Smooth muscle cell of the brain vasculature (primary cell): Measurements from ENCODE around the gene DAZL.
A peak's percentile ranks its signal among the peaks of the same experiment; 100 is the strongest.
"Not testable (repeated sequence)": the region's sequence is repeated elsewhere in the genome, so short reads cannot be mapped to it uniquely, and the experiment has no call there.

ENCODE experiments used
- DNase-seq: peaks from one replicate; pipeline ENCODE4 v3.0.0-alpha.2; 2012; ENCODE audit warnings: low read depth, low spot score

DAZL gene, protein sequence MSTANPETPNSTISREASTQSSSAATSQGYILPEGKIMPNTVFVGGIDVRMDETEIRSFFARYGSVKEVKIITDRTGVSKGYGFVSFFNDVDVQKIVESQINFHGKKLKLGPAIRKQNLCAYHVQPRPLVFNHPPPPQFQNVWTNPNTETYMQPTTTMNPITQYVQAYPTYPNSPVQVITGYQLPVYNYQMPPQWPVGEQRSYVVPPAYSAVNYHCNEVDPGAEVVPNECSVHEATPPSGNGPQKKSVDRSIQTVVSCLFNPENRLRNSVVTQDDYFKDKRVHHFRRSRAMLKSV

DNA sequence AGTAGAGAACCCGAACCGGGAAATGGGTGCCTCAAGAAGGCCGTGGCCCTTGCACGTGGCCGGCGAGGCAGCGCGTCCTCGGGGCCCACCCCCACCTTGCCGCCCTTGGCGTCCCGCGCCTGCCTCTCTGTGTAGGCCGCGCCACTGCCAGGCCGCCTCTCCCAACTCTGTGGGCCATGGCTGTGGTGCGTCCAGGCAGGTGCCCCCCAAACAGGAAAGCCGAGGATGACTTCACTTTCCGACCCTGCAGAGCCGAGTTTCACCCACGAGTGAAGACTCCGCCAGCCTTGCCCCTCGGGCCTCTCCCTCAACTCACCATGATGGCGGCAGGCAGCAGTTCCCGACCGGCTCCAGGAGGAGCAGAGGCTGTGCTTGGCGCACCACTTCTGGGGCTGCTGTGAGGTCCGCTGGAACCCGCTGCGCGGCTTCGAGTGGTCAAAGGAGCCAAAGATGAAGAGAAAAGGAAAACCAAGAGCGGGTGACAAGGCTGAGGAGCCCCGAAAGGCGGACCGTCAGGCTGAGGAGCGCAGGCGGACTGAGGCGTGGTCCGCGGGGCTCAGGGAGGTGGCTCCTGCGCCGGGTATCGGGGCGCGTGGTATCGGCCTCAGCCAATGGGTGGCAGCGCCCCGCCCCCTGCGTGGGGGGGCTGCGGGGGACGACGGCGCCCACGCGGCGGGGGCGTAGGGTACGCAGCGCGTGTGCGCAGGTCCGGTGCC lies at the start of gene DAZL:
Gene DAZL, minus strand, starts transcription at position 537 of the 716 bp plus-strand sequence. Its CDS starts 218 bp downstream, at position 319.
- DNase-seq, result no peak

DNA sequence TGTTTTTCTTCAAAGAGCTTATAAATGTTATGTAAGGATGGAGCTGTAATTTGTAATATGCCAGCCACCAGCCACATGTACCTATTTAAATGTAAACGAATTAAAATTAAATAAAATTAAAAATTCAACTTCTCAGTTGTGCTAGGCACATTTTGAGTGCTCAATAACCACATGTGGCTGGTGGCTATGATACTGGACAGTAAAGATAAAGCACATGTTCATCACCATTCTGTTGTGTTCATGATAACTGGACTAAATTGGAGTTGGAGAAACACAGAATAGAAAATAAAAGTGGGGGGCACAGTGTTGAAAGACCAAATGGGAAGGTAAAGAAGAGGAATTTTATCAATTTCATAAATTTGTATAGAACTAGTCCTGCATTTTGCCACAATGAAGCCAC lies 49.8 kb upstream of the DAZL start:
- no peak for DNase-seq

DNA sequence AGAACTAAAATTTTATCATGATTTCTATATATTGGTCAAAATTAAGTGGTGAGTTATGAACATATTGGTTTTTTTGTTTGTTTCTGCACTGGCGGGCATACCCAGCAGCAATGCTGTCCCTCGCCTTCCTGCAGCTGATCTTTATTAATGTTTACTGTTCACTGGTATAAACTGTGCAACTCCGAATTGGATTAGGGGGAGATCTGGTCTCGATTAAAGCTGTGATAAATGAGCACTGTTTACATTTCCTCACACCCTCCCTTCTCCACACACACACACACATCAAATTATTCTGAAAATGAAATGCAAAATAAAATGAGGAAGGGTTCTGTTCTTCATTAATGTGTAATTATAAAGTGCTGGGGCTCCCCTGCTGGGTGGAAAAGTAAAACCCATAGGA lies 48.5 kb upstream of the DAZL start:
- DNase-seq, result no peak

DNA sequence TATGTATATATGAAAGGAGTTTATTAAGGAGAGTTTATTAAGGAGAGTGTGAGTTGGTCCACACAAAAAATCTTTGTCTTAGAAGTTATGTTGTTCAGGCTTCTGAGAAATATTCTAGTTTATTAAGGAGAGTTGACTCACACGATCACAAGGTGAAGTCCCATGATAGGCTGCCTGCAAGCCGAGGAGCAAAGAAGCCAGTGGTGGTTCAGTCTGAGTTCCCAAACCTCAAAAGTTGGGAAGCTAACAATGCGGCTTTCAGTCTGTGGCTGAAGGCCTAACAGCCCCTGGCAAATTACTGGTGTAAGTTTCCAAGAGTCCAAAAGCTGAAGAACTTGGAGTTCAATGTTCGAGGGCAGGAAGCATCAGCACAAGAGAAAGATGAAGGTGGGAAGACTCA lies 42.4 kb upstream of the DAZL start:
- DNase-seq, result no peak

DNA sequence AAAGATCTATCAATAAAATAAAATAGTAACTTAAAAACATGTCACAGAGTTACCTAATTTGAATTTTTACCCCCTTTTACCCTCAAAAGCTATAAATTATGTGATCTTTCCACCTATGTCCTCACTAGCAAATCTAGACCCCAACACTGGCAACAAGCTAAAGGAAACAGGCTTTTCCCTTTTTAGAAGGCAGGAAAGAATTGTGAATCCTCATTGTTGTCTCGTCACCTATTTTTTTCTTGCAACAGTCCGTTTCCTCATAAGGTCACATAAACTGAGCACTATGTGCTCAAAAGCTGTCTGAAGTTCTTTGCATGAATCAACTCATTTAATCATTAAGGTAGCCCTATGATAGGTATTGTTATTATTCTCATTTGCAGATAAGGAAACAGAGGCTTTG lies 34.6 kb upstream of the DAZL start:
- DNase-seq, result no peak

DNA sequence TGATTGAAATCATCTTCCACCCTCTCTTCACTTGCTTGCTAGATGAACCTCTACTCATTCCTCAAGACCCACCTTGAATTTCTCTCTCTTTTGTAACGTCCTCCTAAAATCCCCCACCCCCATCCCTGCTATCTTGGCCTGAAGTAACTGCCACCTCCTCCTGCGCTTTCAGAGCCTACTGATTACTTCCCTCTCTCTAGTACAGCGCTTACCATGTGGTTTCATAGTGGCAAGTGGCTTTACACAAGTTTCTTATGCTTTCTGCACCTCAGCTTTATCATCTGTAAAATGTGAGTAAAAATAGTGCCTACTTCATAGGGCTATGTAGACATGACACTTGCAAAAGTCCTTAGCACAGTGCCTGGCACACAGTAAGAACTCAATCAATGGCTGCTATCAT lies 28.7 kb upstream of the DAZL start:
- DNase-seq, result no peak

DNA sequence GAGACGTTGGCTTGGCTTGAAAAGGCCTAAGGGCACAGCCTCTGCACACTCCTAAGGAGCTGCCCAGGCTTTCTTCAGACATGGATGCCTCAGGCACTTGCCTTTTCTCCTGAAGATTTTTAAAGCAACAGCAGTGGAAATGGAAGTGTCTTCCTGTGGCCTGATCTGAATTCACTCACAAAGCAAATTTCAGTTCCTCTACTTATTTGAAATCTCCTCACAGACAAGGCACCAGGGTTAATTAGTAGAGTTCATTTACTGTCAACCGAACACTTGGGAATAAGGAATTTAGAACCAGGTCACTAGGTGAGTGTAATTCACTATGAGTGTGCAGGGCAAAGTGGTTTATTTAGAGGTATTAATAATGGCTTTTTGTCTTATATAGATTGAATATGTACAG lies 27.2 kb upstream of the DAZL start:
- no peak for DNase-seq

DNA sequence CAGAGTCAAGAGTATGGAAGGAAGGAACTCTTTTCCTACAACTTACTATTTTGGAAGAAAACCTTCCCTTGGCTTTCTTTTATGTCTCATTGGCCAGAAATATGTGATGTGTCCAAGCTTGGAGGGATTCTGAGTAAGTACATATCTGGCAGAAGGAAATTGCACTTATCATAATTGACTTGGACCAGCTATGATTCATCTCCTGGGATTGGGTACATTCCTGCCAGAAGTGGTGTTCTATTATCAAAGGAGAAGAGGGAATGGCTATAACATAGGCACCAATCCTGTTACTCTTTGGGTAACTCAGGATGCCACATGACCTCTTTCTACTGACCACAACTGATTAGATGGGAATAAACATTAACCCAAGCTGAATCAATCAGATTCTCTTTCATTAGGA lies 13.5 kb upstream of the DAZL start:
- no peak for DNase-seq

DNA sequence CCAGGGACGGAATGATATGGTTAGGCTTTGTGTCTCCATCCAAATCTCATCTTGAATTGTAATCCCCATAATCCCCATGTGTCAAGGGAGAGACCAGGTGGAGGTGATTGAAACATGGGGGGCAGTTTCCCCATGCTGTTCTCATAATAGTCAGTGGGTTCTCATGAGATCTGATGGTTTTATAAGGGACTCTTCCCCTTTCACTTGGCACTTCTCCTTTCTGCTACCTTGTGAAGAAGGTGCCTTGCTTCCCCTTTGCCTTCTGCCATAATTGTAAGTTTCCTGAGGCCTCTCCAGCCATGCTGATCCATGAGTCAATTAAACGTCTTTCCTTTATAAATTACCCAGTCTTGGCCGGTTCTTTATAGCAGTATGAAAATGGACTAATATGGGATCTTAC lies 11.9 kb upstream of the DAZL start:
- DNase-seq, result not testable (repeated sequence)

DNA sequence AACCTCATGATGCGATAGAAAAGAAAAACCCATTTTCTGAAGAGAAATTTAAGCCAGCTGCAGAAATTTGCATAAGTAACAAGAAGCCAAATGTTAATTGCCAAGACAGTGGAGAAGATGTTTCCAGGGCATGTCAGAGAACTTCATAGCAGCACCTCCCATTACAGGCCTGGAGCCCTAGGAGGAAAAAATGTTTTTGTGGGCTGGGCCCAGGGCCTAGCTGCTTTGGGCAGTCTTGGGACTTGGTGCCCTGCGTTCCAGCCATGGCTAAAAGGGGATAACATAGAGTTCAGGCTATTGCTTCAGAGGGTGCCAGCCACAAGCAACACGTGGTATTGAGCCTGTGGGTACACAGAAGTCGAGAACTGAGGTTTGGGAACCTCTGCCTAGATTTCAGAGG lies 10.9 kb upstream of the DAZL start:
- no peak for DNase-seq

DNA sequence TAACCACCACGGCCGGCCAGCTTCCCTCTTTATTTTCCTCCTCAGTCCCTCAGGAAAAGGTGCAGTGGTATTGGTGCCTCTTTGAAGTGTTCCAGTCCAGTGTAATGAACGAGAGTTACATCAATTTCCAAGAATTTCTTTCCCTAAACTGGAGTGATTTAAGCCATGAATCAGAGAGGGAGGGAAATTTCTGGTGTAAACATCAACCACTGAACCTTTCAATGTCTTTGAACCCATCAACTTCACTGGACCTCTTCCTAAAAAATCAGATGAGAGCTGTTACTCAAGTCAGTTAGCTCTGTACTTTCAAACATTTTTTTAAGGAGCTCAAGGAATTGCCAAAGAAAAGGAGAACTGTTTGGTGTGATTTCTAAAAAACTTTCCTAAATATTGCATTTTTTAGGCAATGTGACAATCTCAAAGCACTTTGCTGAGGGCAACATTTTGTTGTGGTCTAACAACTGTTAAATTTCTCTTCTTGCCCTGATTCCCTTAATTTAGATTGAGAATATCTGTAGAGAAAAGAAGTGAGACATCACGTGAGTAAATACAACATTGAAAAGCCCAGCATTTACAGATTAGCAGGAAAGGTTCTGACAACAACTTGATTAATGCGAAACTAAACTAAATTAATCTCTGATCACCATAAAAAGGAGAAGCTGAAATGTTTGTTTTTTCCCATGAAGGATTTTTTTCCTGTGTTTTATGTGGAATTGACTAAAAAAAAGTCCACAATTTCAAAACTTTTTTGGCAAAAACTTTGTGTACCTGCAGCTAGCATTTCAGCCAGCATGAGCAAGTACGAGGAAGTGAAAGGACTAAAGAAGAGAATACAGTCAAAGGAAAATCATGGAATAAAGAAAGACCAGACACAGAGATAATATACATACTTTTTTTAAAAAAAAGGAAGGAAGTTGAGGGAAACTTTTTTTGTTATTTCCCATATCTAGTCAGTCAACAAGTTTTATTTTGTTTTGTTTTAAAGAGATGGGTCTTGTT lies 9.1 kb upstream of the DAZL start:
- DNase-seq, result no peak

DNA sequence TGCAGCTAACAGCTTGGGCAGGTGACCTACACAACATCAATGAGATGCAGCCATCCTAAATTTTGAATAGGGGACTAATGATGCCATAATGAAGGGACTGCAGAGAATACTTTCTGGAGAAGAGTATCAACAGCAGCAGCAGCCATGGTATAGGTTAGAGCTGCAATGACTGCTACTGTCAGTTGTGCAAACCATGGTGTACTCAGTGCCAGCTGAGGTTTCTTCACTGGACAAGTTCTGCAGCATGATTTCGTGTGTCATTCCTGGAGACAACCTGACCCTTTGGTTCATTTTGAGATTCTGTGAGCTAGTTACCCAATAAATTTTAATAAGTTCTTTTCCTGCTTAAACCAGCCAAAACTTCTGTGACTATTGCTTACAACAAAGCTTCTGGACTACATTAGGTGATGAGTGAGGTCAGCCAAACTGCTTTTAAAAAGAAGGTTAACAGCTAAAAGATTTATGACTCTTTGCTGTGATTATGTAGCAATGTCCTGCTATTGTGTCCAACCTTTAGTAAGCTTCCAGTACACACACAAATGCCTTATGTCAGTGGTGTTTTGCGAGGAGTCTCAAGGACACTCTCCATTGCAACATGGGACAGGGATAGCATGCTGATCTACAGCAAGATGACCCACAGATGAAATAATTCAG lies 4.8 kb upstream of the DAZL start:
- DNase-seq, result no peak

DNA sequence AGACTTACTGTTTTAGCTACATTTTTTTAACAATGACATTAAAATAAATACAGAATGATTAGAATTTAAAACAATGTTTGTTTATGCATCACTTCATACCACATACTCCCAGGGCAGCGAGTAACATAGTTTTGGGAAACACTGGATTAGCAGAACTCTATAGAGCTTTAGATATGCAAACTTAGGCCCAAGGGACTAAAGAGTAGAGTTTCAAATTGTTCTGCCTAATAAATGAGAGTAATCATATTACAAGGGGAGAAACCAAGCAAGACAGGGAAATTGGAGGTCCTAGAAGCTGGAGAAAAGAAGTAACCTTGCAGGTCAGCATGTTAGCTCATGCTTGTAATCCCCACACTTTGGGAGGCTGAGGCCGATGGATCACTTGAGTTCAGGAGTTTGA lies 3.6 kb upstream of the DAZL start:
- no peak for DNase-seq

DNA sequence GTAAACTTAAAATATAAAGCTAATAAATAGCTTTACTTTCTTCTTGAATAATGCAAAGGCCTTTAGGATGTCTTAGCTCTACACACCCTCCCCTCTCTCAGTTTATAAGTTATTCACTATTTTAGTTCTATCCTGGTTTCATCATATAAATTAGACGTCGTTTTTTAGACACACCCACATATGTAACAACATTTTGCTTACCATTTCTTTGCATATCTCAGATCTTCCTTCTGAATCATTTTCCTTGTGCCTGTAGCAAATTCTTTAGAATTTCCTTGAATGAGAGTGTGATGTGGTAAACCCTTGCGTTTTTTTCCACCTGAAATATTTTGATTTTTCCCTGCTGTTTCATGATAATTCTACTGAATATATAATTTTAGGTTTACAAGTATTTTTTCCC lies 2.5 kb upstream of the DAZL start:
- DNase-seq, result no peak

DNA sequence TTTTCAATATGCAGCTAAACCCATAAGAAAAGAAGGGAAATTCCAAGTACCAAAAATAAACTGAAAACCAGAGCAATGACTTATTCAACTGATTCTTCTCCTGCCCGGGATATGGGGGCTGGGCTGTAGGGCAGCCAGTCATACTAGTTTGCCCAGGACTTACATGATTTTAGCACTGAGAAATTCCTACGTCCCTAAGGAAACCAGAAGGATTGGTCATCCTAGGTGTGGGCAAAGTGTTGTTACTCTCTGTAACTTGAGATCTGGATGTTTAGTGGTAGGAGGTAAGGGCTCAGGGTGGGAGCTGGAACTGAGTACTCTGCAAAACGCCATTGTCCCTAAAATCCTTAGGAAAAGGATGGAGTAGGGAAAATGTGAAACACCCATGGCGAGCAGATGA lies 1.2 kb upstream of the DAZL start:
- no peak for DNase-seq

DNA sequence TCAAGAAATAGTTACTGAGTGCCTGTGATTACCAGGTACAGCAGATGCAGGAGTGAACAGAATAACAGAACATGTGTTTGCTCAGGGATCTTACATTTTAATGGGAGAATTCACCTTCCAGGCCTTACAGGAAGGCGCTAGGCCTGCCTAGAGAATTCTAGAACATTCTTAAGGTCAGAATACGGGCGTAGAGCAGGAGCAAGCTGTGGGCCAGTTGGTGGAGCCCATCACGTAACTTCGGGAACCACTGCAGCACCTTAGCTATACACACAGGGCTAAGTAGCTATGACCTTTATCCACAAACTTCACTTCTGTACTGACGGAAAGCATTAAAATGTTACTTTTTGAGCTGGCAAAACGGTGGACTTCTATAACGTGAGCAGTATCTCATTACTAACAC lies 743 bp upstream of the DAZL start:
- DNase-seq, result no peak

DNA sequence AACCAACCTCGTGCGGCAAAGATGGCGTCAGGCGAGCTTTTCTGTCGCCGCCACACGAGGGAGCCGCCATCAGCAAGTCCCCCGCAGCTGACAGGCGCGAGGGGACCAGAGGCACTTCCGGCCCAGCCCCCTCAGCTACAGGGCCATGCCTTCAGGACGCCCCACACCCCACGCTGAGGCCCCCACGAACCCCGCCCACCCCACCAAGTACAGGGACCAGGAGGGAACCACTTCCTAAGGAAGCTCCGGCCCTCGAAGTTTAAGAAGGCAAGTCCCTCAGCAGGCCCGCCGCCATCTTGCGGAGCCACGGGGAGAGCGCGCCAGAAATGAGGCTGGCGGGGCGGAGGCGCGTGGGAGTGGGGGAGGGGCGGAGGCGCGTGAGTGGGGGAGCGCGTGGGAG lies 790 bp downstream of the DAZL start:
- DNase-seq, result no peak

DNA sequence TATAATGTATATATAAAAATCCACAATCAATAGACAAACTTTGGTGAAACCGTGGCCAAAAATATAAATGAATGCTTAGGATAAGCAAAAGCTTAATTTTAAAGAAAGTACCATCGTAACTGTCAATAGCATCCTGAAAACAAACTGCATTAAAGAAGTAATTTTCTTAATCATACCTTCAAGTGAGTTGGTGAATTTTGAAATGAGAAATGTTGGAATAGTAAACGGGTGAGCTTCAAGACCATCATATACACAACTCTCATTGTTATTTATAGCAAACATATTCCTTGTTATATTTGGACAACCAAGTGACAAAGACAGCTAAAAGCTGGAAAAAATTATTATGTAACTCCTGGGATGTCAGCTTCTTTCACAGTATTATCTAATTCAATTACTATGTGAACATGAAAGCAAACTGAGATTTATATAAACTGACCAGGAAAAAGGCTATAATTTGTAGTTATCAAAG lies 3.7 kb downstream of the DAZL start:
- no peak for DNase-seq

DNA sequence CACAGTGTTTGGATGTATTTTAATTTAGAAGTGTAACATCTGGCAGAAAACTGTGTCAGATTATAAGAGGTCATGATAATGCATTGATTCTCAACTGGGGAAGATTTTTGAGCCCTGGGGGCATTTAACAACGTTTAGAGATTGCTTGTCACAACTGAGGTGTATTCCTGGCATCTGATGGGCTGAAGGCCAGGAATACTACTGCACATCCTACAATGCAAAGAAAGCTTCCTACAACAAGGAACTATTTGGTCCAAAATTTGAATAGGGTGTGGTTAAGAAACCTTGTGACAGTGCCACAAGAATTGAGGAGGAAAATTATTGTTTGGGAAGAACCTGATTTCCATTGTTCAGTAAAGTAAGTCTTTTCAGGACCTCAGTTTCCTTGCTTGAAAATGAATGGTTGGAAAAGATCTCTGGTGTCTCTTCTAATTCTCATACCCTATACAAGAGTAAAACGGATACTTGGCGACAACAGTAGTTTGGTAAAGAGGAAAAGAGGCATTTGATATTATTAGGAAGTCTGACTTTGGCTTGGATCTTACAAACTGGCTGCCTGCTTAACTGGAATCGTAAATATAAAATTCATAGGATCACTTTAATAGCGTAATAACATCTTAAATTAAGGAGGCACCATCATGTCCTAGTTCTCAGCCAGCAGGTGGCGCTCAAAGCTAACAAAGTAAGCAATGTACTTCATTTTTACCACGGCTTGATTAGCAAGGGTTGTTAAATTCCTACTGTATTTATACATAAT lies 4.3 kb downstream of the DAZL start:
- DNase-seq, result peak; percentile 79

DNA sequence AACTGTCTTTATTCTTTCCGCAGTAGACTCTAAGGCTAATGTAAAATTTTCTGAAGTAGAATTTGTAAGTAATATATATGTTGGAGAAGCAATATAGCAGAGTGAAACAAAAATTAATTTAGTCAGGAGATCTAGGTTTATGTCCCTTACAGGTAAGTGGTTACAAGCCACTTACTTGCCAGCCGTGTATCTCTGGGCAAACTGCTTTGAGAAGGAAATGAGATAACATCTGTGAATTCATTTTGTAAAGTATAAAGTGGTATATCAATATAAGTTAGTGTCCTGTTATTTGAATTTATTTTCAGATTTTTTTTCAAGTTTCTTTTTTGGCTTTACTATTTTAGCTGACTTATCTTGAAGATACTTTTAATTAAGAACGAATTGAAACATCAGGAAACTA lies 5.5 kb downstream of the DAZL start:
- no peak for DNase-seq
